GM23338 (cell line): Measurements from ENCODE around the gene CRACDL. TPM values are rescaled to one million over a fixed set of nuclear protein-coding genes. Genes with fewer than 3 reads are reported as not detected.

Experiments
- ATAC-seq: fragments of 200-7000 bp; cut with Tn5 transposase; 3 replicates; pipeline ENCODE4 v1.9.1; 2020
- DNase-seq: peaks from one replicate; pipeline ENCODE4 v3.0.0-alpha.2; 2015; ENCODE audit warnings: low spot score
- H2AFZ ChIP-seq: fragments of 200-600 bp; sonication (generic); 2 replicates; pipeline ENCODE4 v1.8.0; 2016; ENCODE audit warnings: antibody characterized with exemption, mild to moderate bottlenecking, moderate library complexity
- H3F3A ChIP-seq: fragments of 200-600 bp; sonication (generic); replicated peaks from 2 replicates; pipeline ENCODE4 v1.8.0; 2017; ENCODE audit warnings: antibody characterized with exemption, mixed run types, low read depth
- H3K27ac ChIP-seq: fragments of 200-600 bp; sonication (generic); 2 replicates; pipeline ENCODE4 v1.6.1; 2016; ENCODE audit warnings: low read depth
- H3K27me3 ChIP-seq: fragments of 200-600 bp; sonication (generic); 2 replicates; pipeline ENCODE4 v1.8.0; 2016; ENCODE audit warnings: mild to moderate bottlenecking, mixed run types, moderate library complexity; ENCODE audit not compliant: insufficient read depth
- H3K36me3 ChIP-seq: fragments of 200-600 bp; sonication (generic); 2 replicates; pipeline ENCODE4 v1.8.0; 2016; ENCODE audit warnings: mild to moderate bottlenecking; ENCODE audit not compliant: insufficient read depth
- H3K4me1 ChIP-seq: fragments of 200-600 bp; sonication (generic); 2 replicates; pipeline ENCODE4 v1.8.0; 2016; ENCODE audit warnings: mild to moderate bottlenecking, moderate library complexity; ENCODE audit not compliant: insufficient read depth
- H3K4me2 ChIP-seq: fragments of 200-600 bp; sonication (generic); 2 replicates; pipeline ENCODE4 v1.7.1; 2017; ENCODE audit warnings: mixed run types
- H3K4me3 ChIP-seq: fragments of 200-600 bp; sonication (generic); 2 replicates; pipeline ENCODE4 v1.6.1; 2016; ENCODE audit warnings: mixed run types
- H3K79me2 ChIP-seq: fragments of 200-600 bp; sonication (generic); replicated peaks from 2 replicates; pipeline ENCODE4 v1.8.0; 2017; ENCODE audit warnings: mild to moderate bottlenecking; ENCODE audit not compliant: insufficient read depth
- H3K9me2 ChIP-seq: fragments of 200-600 bp; sonication (generic); 2 replicates; pipeline ENCODE4 v1.8.0; 2017; ENCODE audit not compliant: insufficient read depth
- H4K20me1 ChIP-seq: fragments of 200-600 bp; sonication (generic); replicated peaks from 2 replicates; pipeline ENCODE4 v1.8.0; 2017; ENCODE audit warnings: mild to moderate bottlenecking; ENCODE audit not compliant: insufficient read depth
- H3K27ac Mint-ChIP-seq: 2 replicates; pipeline ENCODE4 v1.8.0; 2020; ENCODE audit warnings: inconsistent platforms, mild to moderate bottlenecking, moderate library complexity, mixed read lengths
- H3K27me3 Mint-ChIP-seq: 3 replicates; pipeline ENCODE4 v1.8.0; 2022; ENCODE audit warnings: low read depth, mild to moderate bottlenecking, moderate library complexity, mixed read lengths, inconsistent platforms; ENCODE audit not compliant: insufficient read depth, poor library complexity
- H3K36me3 Mint-ChIP-seq: 3 replicates; pipeline ENCODE4 v1.8.0; 2021; ENCODE audit warnings: low read depth, mild to moderate bottlenecking, inconsistent platforms, moderate library complexity, mixed read lengths
- H3K4me1 Mint-ChIP-seq: 3 replicates; pipeline ENCODE4 v1.8.0; 2020; ENCODE audit warnings: mild to moderate bottlenecking, inconsistent platforms, mixed read lengths
- H3K4me3 Mint-ChIP-seq: 3 replicates; pipeline ENCODE4 v1.8.0; 2021; ENCODE audit warnings: moderate library complexity, mild to moderate bottlenecking, inconsistent platforms, mixed read lengths
- H3K9me3 Mint-ChIP-seq: 3 replicates; pipeline ENCODE4 v1.8.0; 2020; ENCODE audit warnings: moderate library complexity, mild to moderate bottlenecking, inconsistent platforms, mixed read lengths
- CREB1 ChIP-seq: fragments of 250-450 bp; sonication (Bioruptor Pico); IDR thresholded peaks from 2 replicates; pipeline ENCODE4 v1.5.0; 2020; ENCODE audit warnings: low read depth, mild to moderate bottlenecking, moderate library complexity
- CTCF ChIP-seq, 2 experiments: fragments of 200-600 bp in 1 of 2; sonication (generic) in 1 of 2; conservative IDR thresholded peaks; 2 replicates each; pipeline versions ENCODE4 v1.5.1 to v1.6.1; 2016 to 2017; ENCODE audit warnings: antibody characterized with exemption in 2 of 2, low read depth in 2 of 2, mild to moderate bottlenecking in 2 of 2, moderate library complexity in 1 of 2
- ETS1 ChIP-seq: IDR thresholded peaks from 2 replicates; pipeline ENCODE4 v1.6.1; 2016; ENCODE audit warnings: antibody characterized with exemption
- EZH2 ChIP-seq: fragments of 200-600 bp; sonication (generic); IDR thresholded peaks from one replicate; pipeline ENCODE4 v1.8.0; 2017; ENCODE audit warnings: antibody characterized with exemption, mild to moderate bottlenecking, low read depth; ENCODE audit not compliant: unreplicated experiment
- EZH2phosphoT487 ChIP-seq: fragments of 200-600 bp; sonication (generic); IDR thresholded peaks from one replicate; pipeline ENCODE4 v1.8.1; 2018; ENCODE audit warnings: antibody characterized with exemption; ENCODE audit not compliant: unreplicated experiment
- REST ChIP-seq: IDR thresholded peaks from one replicate; pipeline ENCODE4 v1.6.1; 2018; ENCODE audit warnings: antibody characterized with exemption; ENCODE audit not compliant: unreplicated experiment
- ZNF462 ChIP-seq: fragments of 250-450 bp; sonication (Bioruptor Pico); IDR thresholded peaks from 2 replicates; pipeline ENCODE4 v1.5.0; 2020; ENCODE audit warnings: mild to moderate bottlenecking, moderate library complexity
- polyA plus RNA-seq: library from polyadenylated mRNA; unstranded; fragments of >200 nt; fragmentation: Nextera tagmentation; extraction: Ambion mirVana; gene quantifications from 2 replicates; pipeline ENCODE4 v1.2.1, GENCODE V29; 2016
- total RNA-seq: library from RNA; depleted of rRNA; stranded (reverse); fragments of >200 nt; shearing (Covaris generic); gene quantifications from 2 replicates; pipeline ENCODE4 v1.2.3, GENCODE V29; 2014

Gene CRACDL
- total and polyA plus RNA-seq, 2 experiments from 2014 or later = 0.14 to 0.16 TPM

GRCh38 chr2:98886066-98886554, 49.9 kb downstream of the CRACDL start (continued):
- TF ChIP-seq ZNF462 (no peak), ETS1 (no peak), CTCF (conservative IDR thresholded peaks at IDR 0.05; ENCODE audit: low read depth in 2 of 2) (no peak), EZH2 (no peak)

- no peaks in the 10 kb centered on the region for H3F3A ChIP-seq
- no peak overlapping the region for H3K27ac ChIP-seq
- ATAC-seq = no peak
- H3K4me3 ChIP-seq = no peak overlapping the region
- no peak overlapping the region for H3K4me2 ChIP-seq
- H3K9me2 ChIP-seq = no peaks in the 10 kb centered on the region
- no peaks in the 10 kb centered on the region for H3K4me1 ChIP-seq
- H3K36me3 ChIP-seq = 0 out of 2 replicates have a peak, but pooled peaks cover 8% of the 10 kb centered on the region
- H3K36me3 Mint-ChIP-seq = peaks cover 14% of the 10 kb centered on the region; the same call in 2 of the 3 replicates
- H4K20me1 ChIP-seq = no peaks in the 10 kb centered on the region
- no peaks in the 10 kb centered on the region for H3K79me2 ChIP-seq
- H3K27me3 ChIP-seq = no peaks in the 10 kb centered on the region
- no peak overlapping the region for H3K4me3 Mint-ChIP-seq
- peaks cover 29% of the 10 kb centered on the region for H3K9me3 Mint-ChIP-seq
- H3K27ac Mint-ChIP-seq = no peak overlapping the region
- no peak overlapping the region for H2AFZ ChIP-seq
- no peak for DNase-seq
- H3K4me1 Mint-ChIP-seq = no peaks in the 10 kb centered on the region
- H3K27me3 Mint-ChIP-seq = peaks cover 2% of the 10 kb centered on the region
- TF ChIP-seq ETS1 = no peak
- TF ChIP-seq REST = no peak
- TF ChIP-seq CTCF (conservative IDR thresholded peaks at IDR 0.05; ENCODE audit: low read depth in 2 of 2) = no peak
- no peak for TF ChIP-seq CREB1 (CRISPR knock-in tag)
- no peak for TF ChIP-seq EZH2phosphoT487
Observed at GRCh38 chr2:98884658-98885057, 51.4 kb downstream of the CRACDL start.
